ENCODE results near the gene SLC17A3.

SLC17A3 gene

GRCh38 chr6:25862199-25862598, 11.8 kb downstream of the SLC17A3 start:
- DNase-seq (ENCODE audit: low read depth): no peak
- TF ChIP-seq MAX (IDR thresholded peaks at IDR 0.05; ENCODE audit: low read depth, low read length) (no peak), MYC (IDR thresholded peaks at IDR 0.05; ENCODE audit: low read depth, low read length) (no peak), CTCF (IDR thresholded peaks at IDR 0.05; ENCODE audit: low read depth, low read length) (no peak), POLR2A (IDR thresholded peaks at IDR 0.05; ENCODE audit: extremely low read depth, insufficient read length) (no peak)
- H3K4me3 ChIP-seq (ENCODE audit: low read depth, low read length): no peak overlapping the region

GRCh38 chr6:25852756-25853155, 21.3 kb downstream of the SLC17A3 start:
- DNase-seq (ENCODE audit: low read depth): no peak
- no peak overlapping the region for H3K4me3 ChIP-seq (ENCODE audit: low read depth, low read length)

DNA sequence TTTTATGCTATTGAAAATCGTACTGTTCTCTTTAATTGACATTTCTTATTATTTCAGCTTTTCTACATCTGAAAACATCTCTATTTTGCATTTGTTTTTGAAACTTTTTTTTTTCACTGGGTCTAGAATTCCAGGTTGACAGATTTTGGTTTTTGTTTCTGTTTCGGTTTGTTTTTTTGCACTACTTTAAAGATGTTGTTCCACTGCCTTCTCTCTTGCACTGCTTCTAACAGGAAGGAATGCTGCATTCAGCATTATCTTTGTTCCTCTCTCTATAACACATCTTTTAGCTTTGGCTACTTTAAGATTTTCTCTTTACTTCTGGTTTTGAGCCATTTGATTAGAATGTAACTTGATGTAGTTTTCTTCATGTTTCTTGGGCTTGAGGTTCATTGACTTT, 22.1 kb downstream of the SLC17A3 start:
- no peak for DNase-seq (ENCODE audit: low read depth)
- TF ChIP-seq POLR2A (IDR thresholded peaks at IDR 0.05; ENCODE audit: extremely low read depth, insufficient read length) (no peak), MAX (IDR thresholded peaks at IDR 0.05; ENCODE audit: low read depth, low read length) (no peak), CTCF (IDR thresholded peaks at IDR 0.05; ENCODE audit: low read depth, low read length) (no peak), MYC (IDR thresholded peaks at IDR 0.05; ENCODE audit: low read depth, low read length) (no peak)
- H3K4me3 ChIP-seq (ENCODE audit: low read depth, low read length): no peak overlapping the region

More at GRCh38 chr6:25852756-25853155, 21.3 kb downstream of the SLC17A3 start:
- TF ChIP-seq MYC (IDR thresholded peaks at IDR 0.05; ENCODE audit: low read depth, low read length): no peak
- no peak for TF ChIP-seq CTCF (IDR thresholded peaks at IDR 0.05; ENCODE audit: low read depth, low read length)
- TF ChIP-seq MAX (IDR thresholded peaks at IDR 0.05; ENCODE audit: low read depth, low read length): no peak
- TF ChIP-seq POLR2A (IDR thresholded peaks at IDR 0.05; ENCODE audit: extremely low read depth, insufficient read length): no peak

- no peak overlapping the region for H3K4me3 ChIP-seq (ENCODE audit: low read depth, low read length)
- no peak for TF ChIP-seq MYC (IDR thresholded peaks at IDR 0.05; ENCODE audit: low read depth, low read length)
- TF ChIP-seq CTCF (IDR thresholded peaks at IDR 0.05; ENCODE audit: low read depth, low read length): no peak
- no peak for TF ChIP-seq MAX (IDR thresholded peaks at IDR 0.05; ENCODE audit: low read depth, low read length)
- no peak for TF ChIP-seq POLR2A (IDR thresholded peaks at IDR 0.05; ENCODE audit: extremely low read depth, insufficient read length)
- DNase-seq (ENCODE audit: low read depth): no peak
These were observed 29.5 kb downstream of the SLC17A3 start for GRCh38 chr6:25844518-25844917.

DNA sequence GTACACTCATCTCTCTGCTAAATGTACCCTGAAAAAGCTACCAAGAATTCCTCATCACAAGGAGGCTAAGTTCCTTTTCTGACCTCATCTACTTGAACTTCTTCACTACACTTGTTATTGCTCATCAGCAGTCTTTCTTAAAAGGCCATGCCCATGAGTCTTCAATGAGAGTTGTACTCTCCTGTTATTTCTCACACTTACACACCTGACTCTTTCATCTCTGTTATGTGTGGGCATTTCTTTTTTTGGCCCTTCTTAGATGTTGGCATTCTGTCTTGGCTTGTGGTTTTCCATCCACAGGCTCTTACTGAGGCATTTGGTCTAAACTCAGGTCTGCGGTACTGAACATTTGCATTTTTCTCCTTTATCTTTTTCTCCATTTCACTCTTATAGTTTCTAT, 31.5 kb downstream of the SLC17A3 start:
- DNase-seq (ENCODE audit: low read depth): no peak
- no peak overlapping the region for H3K4me3 ChIP-seq (ENCODE audit: low read depth, low read length)
- TF ChIP-seq MYC (IDR thresholded peaks at IDR 0.05; ENCODE audit: low read depth, low read length): no peak
- TF ChIP-seq MAX (IDR thresholded peaks at IDR 0.05; ENCODE audit: low read depth, low read length): no peak
- TF ChIP-seq CTCF (IDR thresholded peaks at IDR 0.05; ENCODE audit: low read depth, low read length): no peak
- no peak for TF ChIP-seq POLR2A (IDR thresholded peaks at IDR 0.05; ENCODE audit: extremely low read depth, insufficient read length)
